Measurements from ENCODE around the gene MRPL1. TPM values are rescaled to one million over a fixed set of nuclear protein-coding genes. Genes with fewer than 3 reads are reported as not detected.

Gene MRPL1
- 28.8 and 48.5 TPM in 2 replicates for total RNA-seq (ENCODE audit: low replicate concordance)

GRCh38 chr4:77862478-77863216, at the start of gene MRPL1:
TSS of gene MRPL1 (plus strand) at chr4:77862830. CDS start at chr4:77862849, 19 bp downstream.
- Mint-ChIP-seq H3K4me3 (peak within 1 kb of the TSS; percentile 98), H3K4me1 (peaks cover 18% of the 10 kb centered on the region), H3K27me3 (ENCODE audit: insufficient read depth, low read depth) (no peaks in the 10 kb centered on the region), H3K9me3 (no peaks in the 10 kb centered on the region), H3K27ac (peak within 1 kb of the TSS; percentile 99), H3K36me3 (peaks cover 6% of the 10 kb centered on the region)
- no peaks in the 10 kb centered on the region for H3K9me3 ChIP-seq (ENCODE audit: low read depth)
- peak within 1 kb of the TSS; percentile 90 for H3K27ac ChIP-seq
- peaks cover 6% of the 10 kb centered on the region for H3K4me1 ChIP-seq
- H3K4me3 ChIP-seq: peak within 1 kb of the TSS; percentile 82
- TF ChIP-seq EZH2phosphoT487 (IDR thresholded peaks at IDR 0.05): no peak
- TF ChIP-seq EZH2 (IDR thresholded peaks at IDR 0.05): peak; percentile 63
- TF ChIP-seq CTCF (IDR thresholded peaks at IDR 0.05): no peak
- peaks cover 47% of the 10 kb centered on the region for H3K79me2 ChIP-seq (ENCODE audit: low read depth)
- DNase-seq (ENCODE audit: low spot score): peak; percentile 90
- H3K4me2 ChIP-seq: peak within 1 kb of the TSS; percentile 92
- no peaks in the 10 kb centered on the region for H3K36me3 ChIP-seq
- H4K20me1 ChIP-seq (ENCODE audit: low read depth): no peaks in the 10 kb centered on the region
- H3K9ac ChIP-seq: peak within 1 kb of the TSS; percentile 70
- H3K27me3 ChIP-seq: no peaks in the 10 kb centered on the region
- peaks cover 12% of the 10 kb centered on the region for H3F3A ChIP-seq (ENCODE audit: low read depth)
- peak within 1 kb of the TSS; percentile 98 for H2AFZ ChIP-seq (replicated peaks)

- H3K4me1 Mint-ChIP-seq: peaks cover 10% of the 10 kb centered on the region
- Histone ChIP-seq H3K4me2 (no peak overlapping the region), H4K20me1 (ENCODE audit: low read depth) (peaks cover 15% of the 10 kb centered on the region), H3K9me3 (ENCODE audit: low read depth) (no peaks in the 10 kb centered on the region), H3K36me3 (no peaks in the 10 kb centered on the region), H3K79me2 (ENCODE audit: low read depth) (peaks cover 12% of the 10 kb centered on the region), H2AFZ (replicated peaks) (no peak overlapping the region), H3K27me3 (peaks cover 13% of the 10 kb centered on the region), H3K9ac (no peak overlapping the region), H3K27ac (no peak overlapping the region), H3F3A (ENCODE audit: low read depth) (peaks cover 15% of the 10 kb centered on the region), H3K4me1 (peaks cover 6% of the 10 kb centered on the region), H3K4me3 (no peak overlapping the region)
- H3K9me3 Mint-ChIP-seq: peaks cover 4% of the 10 kb centered on the region
- H3K27me3 Mint-ChIP-seq (ENCODE audit: insufficient read depth, low read depth): peaks cover 2% of the 10 kb centered on the region
- H3K4me3 Mint-ChIP-seq: no peak overlapping the region
- no peak for DNase-seq (ENCODE audit: low spot score)
- peaks cover 2% of the 10 kb centered on the region for H3K36me3 Mint-ChIP-seq
- no peak overlapping the region for H3K27ac Mint-ChIP-seq
- TF ChIP-seq EZH2phosphoT487 (IDR thresholded peaks at IDR 0.05) (no peak), CTCF (IDR thresholded peaks at IDR 0.05) (no peak), EZH2 (IDR thresholded peaks at IDR 0.05) (no peak)
These were observed 47.0 kb upstream of the MRPL1 start for GRCh38 chr4:77815636-77816035.

- no peak overlapping the region for H3K27ac ChIP-seq
- H3K9ac ChIP-seq: no peak overlapping the region
- peaks cover 8% of the 10 kb centered on the region for H3K4me1 ChIP-seq
- H3K79me2 ChIP-seq (ENCODE audit: low read depth): peaks cover 12% of the 10 kb centered on the region
- H3K36me3 ChIP-seq: no peaks in the 10 kb centered on the region
- no peak overlapping the region for H3K27ac Mint-ChIP-seq
- DNase-seq (ENCODE audit: low spot score): no peak
- H3K4me3 ChIP-seq: no peak overlapping the region
- H3K4me1 Mint-ChIP-seq: peaks cover 19% of the 10 kb centered on the region
- peaks cover 15% of the 10 kb centered on the region for H4K20me1 ChIP-seq (ENCODE audit: low read depth)
- no peak overlapping the region for H2AFZ ChIP-seq (replicated peaks)
- H3K4me2 ChIP-seq: no peak overlapping the region
- H3K4me3 Mint-ChIP-seq: no peak overlapping the region
- no peaks in the 10 kb centered on the region for H3K9me3 ChIP-seq (ENCODE audit: low read depth)
- peaks cover 6% of the 10 kb centered on the region for H3K27me3 Mint-ChIP-seq (ENCODE audit: insufficient read depth, low read depth)
- TF ChIP-seq CTCF (IDR thresholded peaks at IDR 0.05): no peak
- TF ChIP-seq EZH2phosphoT487 (IDR thresholded peaks at IDR 0.05): no peak
- no peak for TF ChIP-seq EZH2 (IDR thresholded peaks at IDR 0.05)
- peaks cover 15% of the 10 kb centered on the region for H3F3A ChIP-seq (ENCODE audit: low read depth)
- no peaks in the 10 kb centered on the region for H3K36me3 Mint-ChIP-seq
- H3K27me3 ChIP-seq: peaks cover 22% of the 10 kb centered on the region
- H3K9me3 Mint-ChIP-seq: peaks cover 4% of the 10 kb centered on the region
These were observed 46.1 kb upstream of the MRPL1 start for GRCh38 chr4:77816546-77816945.

Measured in neural progenitor cell (in vitro differentiated cells).